COLO668 (cell line): ENCODE measurements around the gene INSL3.

Experiments used
- DNase-seq: peaks from one replicate; lab custom pipeline; 2025; ENCODE audit not compliant: unreplicated experiment; lab: John Stamatoyannopoulos, UW

INSL3 gene

DNA sequence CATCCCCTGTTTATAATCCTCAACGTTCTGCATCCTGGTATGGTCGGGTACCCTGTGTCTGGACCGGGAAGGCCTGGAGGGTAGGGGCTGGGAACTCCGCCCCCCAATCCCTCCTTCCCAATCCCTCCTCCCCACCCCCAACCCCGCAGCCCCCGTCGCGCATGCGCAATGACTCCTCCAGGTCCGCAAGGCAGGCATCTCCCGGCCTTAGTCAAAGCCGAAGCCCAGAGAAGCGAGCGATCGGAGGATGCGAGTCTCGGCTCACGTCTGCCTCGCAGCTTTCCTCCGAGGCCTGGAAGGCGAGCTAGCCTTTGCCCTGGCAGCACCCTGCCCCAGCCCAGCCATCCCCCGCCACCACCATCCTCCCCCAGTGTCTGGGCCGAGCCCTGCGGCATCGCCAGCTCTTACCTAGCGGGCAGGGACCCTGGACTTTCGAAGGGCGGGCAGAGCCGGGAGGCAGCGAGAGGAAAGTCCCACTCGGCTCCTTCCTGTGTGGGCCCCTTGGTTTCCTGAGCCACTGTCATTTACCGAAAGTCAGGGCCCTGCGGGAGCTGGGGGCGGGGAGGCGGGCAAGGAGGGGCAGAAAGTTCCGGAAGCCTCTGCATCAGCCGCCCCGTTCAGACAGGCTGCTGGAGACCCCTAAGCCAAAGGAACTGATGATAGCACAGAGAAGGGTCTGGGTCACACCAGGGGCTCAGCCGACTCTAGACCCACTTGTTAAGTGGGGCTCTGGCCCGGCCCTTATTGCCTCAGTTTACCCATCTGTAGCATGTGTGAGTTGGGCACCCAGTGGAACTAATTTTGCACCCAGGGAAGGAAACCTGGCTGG is 26.4 kb upstream of the INSL3 start, which contains the start of gene JAK3:
Gene JAK3, minus strand, starts transcription at position 445 of the 829 bp plus-strand sequence. CDS start 3,565 bp downstream, outside the sequence.
- peak; percentile 9 for DNase-seq

GRCh38 chr19:17846146-17846545 is 24.8 kb upstream of the INSL3 start:
- no peak for DNase-seq

GRCh38 chr19:17843908-17844490 is 22.7 kb upstream of the INSL3 start:
- DNase-seq = no peak

GRCh38 chr19:17843292-17843827 is 22.0 kb upstream of the INSL3 start:
- DNase-seq = no peak

DNA sequence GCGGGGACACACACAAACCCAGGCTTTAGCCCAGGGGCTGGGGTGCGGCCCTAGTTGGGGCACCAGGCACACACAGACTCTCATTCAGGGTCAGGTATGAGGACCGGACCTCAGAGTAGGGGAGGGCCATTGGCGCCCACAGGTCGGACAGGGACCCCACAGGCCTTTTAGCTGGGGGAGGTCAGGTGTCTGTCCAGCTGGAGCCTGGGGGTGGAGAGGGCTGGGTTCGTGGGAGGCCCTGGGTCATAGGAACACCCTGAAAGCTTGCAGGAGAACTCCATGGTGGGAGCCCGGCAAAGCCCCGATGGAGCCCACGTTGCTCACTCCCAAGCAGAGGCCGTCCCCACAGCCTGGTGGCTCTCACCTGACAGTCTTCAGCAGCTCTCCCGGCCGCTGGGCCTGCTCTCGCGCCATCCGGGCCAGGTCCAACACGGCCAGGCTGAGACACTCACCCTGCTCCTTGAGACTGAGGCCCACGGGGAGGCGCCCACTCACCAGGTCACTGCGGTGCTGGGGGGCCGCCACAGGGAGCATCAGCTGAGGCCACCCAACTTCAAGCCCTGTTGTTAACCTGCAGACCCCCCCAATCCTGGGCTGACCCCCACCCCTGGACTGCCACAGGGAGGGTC is 21.5 kb upstream of the INSL3 start:
- no peak for DNase-seq

GRCh38 chr19:17841810-17842662 is 20.7 kb upstream of the INSL3 start:
- DNase-seq = peak; percentile 64

DNA sequence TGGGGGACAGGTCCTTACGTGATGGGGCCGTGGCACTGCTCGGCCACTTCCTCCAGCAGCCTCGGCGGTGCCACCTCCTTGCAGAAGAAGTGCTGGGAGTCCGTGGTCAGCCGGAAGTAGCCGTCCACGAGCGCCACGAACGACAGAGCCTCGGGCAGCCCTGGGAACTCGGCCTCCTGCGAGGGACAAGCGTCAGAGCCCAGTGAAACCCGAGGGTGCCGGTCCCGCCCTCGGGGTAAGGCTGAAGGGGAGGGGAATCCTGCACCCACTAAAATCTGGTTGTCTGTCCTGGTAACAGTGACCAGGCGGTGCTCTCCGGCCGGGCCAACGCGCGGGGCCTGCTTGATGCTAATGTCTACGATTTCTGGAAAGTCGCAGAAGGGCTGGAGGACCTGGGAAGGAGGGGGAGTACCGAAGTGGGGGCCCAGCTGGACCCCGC is 20.1 kb upstream of the INSL3 start:
- no peak for DNase-seq

DNA sequence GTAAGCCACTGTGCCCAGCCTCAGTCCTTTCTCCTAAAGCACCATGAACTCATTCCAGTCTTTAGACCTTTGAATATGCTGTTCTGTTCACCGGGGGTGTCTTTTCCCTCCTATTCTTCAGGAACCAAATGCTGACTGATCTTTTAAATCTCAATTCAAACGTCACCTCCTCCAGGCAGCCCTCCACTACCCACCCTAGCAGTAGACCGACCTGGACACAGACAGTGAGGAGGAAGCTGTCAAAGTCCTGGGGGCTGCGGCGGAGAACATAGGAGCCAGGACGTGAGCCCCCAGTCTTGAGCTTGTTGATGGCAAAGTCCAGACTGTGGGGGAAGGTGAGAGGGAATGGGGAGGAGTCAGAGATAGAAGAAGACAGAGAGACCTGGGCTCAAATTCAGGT is 18.7 kb upstream of the INSL3 start:
- no peak for DNase-seq

GRCh38 chr19:17837972-17838371 is 16.7 kb upstream of the INSL3 start:
- DNase-seq = no peak

- DNase-seq = no peak
Measured at GRCh38 chr19:17836530-17836929, 15.2 kb upstream of the INSL3 start.

DNA sequence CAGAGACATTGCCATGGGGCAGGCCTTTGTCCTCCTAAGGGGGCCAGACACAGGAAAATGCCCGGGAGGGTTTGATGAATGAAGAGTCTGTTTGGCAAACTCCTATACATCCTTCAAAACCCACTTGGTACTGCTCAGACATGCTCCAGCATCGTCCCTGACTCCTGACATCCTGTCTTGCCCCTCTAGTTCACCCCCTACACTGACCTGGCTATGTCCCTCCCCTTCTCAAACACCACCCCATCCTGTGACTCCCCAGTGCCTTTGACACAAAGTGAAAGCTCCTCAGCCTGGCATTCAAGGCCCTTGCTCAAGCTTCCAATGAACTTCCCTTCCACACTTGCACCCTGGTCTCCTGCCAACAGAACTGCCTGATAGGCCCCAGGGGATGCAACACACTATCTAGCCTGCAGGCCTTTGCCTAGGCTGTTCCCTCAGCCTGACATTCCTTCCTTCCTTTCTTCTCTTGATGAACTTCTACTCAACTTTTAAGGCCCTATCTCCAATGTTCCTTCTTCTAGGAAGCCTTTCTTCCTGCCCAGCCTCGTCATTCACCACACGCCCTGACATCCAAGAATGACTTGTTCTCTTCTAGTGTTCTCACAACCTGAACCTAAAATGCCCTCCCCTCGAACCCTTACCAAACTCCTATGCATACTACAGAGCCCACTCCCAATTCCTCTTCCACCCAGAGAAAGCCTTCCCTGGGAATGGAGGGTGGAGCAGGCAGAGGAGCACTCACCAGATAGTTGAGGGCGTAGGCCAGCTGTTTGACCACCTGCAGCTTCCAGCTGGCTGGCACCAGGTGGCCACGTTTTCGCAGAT is 14.1 kb upstream of the INSL3 start:
- DNase-seq = peak; percentile 75

DNA sequence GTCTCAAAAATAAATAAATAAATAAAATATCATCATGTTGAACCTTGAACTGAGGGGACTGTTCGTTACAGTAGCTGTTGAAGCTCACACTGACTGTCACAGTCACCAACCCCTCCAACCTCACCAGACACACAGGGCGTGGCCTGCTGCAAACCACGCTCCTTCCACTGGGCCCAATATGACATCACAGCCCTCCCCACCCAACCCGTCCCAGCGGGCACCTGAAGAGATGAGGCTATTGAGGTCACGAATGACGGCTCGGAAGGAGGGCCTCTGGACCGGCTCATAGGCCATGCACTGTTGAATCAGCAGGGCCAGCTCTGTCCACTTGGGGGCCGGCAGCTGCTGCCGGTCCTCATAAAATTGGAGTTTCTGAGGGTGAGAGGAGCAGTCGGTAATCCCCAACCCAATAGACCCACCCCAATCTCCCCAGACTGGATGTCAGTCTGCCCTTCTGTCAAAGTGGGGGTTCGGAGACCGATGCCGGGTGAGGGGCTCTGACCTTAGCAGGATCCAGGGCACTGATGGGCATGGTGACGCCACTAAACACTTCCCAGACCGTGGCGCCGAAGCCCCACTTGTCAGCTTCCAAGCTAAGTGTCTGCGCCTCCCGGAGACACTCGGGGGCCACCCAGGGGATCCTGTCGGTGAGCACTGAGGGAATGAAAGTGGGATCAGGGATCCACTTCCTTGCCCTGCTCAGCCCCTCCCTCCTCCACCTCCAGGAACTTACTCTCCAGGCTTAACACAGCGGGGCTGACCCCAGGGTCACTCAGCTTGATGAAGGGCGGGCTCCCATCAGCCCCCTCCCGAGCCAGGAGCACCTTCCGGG is 13.2 kb upstream of the INSL3 start:
- peak; percentile 27 for DNase-seq

DNA sequence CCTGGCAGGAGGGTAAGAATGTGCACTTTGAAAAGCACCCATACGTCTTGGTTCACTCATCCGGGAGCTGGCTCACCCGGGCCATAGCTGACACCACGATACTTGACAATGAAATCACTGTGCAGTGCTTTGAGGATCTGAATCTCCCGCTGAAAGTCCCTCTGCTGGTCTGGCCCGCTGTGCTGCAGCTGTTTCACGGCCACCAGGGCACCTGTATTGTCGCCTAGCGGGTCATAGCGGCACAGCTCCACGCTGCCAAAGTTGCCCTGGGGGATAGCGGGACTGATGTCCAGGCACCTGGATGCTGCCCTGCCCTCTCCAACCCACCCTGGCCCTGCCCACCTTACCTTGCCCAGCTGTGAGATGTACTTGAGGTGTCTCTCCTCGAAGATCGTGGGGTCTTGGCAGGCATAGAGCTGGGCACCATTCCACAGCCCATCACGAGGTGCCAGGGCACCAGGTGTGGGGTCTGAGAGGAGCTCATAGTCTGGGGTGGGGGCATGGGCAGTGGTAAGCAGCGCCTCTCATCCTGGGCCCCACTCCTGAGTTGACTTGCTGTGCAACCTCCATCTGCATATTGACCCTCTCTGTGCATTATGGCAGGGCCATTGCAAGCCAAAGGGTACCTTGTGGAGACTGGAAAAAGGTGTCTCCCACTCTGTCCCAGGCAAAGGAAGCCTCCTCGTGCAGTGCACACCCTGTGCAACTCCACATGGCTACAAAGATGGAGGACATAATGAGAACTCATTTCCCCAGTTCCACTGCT is 11.3 kb upstream of the INSL3 start:
- DNase-seq = peak; percentile 15

DNA sequence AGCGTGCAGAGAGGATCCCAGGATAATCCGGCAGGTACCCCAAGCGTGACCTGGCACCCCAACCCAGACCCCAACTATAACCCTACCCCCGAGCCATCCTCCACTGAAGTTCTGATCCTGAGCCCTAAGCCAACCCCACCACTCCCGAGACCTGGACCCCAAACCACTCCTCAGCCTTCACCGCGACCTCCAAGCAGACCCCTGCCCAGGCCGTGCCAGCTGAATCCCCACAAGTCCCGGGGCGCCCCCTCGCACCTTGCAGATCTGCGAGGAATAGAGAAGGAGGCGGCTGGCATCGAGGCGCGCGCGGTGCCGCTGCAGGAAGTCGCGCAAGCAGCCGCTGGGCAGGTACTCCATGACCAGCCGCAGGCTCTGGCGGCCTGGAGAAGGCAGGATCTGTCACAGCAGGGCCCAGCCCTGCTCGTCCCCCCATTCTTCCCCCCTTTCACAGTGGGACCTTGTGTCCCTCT is 10.1 kb upstream of the INSL3 start:
- peak; percentile 50 for DNase-seq

GRCh38 chr19:17830567-17831418 is 9.5 kb upstream of the INSL3 start:
- peak; percentile 84 for DNase-seq

GRCh38 chr19:17829855-17830566 is 8.7 kb upstream of the INSL3 start:
- DNase-seq = peak; percentile 55
